Liver (tissue), 9 donors: ENCODE measurements around the gene BRCA2. TPM values are rescaled to one million over a fixed set of nuclear protein-coding genes. Genes with fewer than 3 reads are reported as not detected.
A peak's percentile ranks its signal among the peaks of the same experiment; 100 is the strongest.

Experiments
- DNase-seq: peaks from one replicate; pipeline ENCODE4 v3.0.0-alpha.2; 2017; ENCODE audit warnings: low spot score
- H3K27ac ChIP-seq, 2 donors: one replicate each; pipeline ENCODE4 v1.7.0; 2013; ENCODE audit warnings: inconsistent platforms in 2 of 2, low read length in 2 of 2, control low read depth in 1 of 2, low read depth in 1 of 2, mild to moderate bottlenecking in 1 of 2
- H3K27me3 ChIP-seq, 4 donors: one replicate each; pipeline versions ENCODE4 v1.6.1 to v1.7.0; 2013; ENCODE audit warnings: low read length in 3 of 4, inconsistent platforms in 1 of 4, mild to moderate bottlenecking in 1 of 4, moderate library complexity in 1 of 4; ENCODE audit not compliant: control insufficient read depth in 4 of 4, insufficient read depth in 4 of 4
- H3K36me3 ChIP-seq, 4 donors: one replicate each; pipeline versions ENCODE4 v1.6.1 to v1.7.0; 2013; ENCODE audit warnings: low read length in 3 of 4, mild to moderate bottlenecking in 3 of 4, low read depth in 1 of 4, moderate library complexity in 1 of 4; ENCODE audit not compliant: control insufficient read depth in 4 of 4, insufficient read depth in 3 of 4
- H3K4me1 ChIP-seq, 4 donors: one replicate each; pipeline versions ENCODE4 v1.6.1 to v1.7.0; 2013; ENCODE audit warnings: low read length in 3 of 4, mild to moderate bottlenecking in 3 of 4, moderate library complexity in 1 of 4; ENCODE audit not compliant: control insufficient read depth in 4 of 4, insufficient read depth in 4 of 4
- H3K4me3 ChIP-seq, 3 donors: one replicate each; pipeline versions ENCODE4 v1.6.1 to v1.7.0; 2013; ENCODE audit warnings: low read length in 3 of 3, control low read depth in 1 of 3, low read depth in 1 of 3, mild to moderate bottlenecking in 1 of 3
- H3K9ac ChIP-seq, 2 donors: one replicate each; pipeline ENCODE4 v1.7.0; 2013; ENCODE audit warnings: low read length in 2 of 2, mild to moderate bottlenecking in 2 of 2, moderate library complexity in 2 of 2, control low read depth in 1 of 2, low read depth in 1 of 2
- H3K9me3 ChIP-seq, 4 donors: one replicate each; pipeline versions ENCODE4 v1.6.1 to v1.7.0; 2013; ENCODE audit warnings: low read length in 3 of 4; ENCODE audit not compliant: control insufficient read depth in 4 of 4
- CTCF ChIP-seq: fragments of 150-350 bp; IDR thresholded peaks from 2 replicates; pipeline ENCODE4 v1.5.1; 2017; ENCODE audit warnings: improper control_type of control experiment, low read depth, low read length; ENCODE audit not compliant: missing input control
- EGR1 ChIP-seq, 2 donors: IDR thresholded peaks; 2 replicates each; pipeline ENCODE4 v1.6.1; 2016 to 2018; ENCODE audit warnings: antibody characterized with exemption in 2 of 2, low read depth in 2 of 2
- FOXA1 ChIP-seq: IDR thresholded peaks from 2 replicates; pipeline ENCODE4 v1.6.1; 2016; ENCODE audit warnings: antibody characterized with exemption
- FOXA2 ChIP-seq: IDR thresholded peaks from 2 replicates; pipeline ENCODE4 v1.6.1; 2016; ENCODE audit warnings: antibody characterized with exemption
- GABPA ChIP-seq, 2 donors: IDR thresholded peaks in 1 of 2; conservative IDR thresholded peaks in 1 of 2; 2 replicates each; pipeline ENCODE4 v1.6.1; 2016; ENCODE audit warnings: antibody characterized with exemption in 2 of 2, mild to moderate bottlenecking in 1 of 2, moderate library complexity in 1 of 2
- HNF4A ChIP-seq, 2 donors: conservative IDR thresholded peaks; 2 replicates each; pipeline ENCODE4 v1.6.1; 2016; ENCODE audit warnings: antibody characterized with exemption in 2 of 2, mild to moderate bottlenecking in 2 of 2
- HNF4G ChIP-seq: IDR thresholded peaks from 2 replicates; pipeline ENCODE4 v1.6.1; 2016; ENCODE audit warnings: antibody characterized with exemption
- JUND ChIP-seq, 2 donors: IDR thresholded peaks; 2 replicates each; pipeline ENCODE4 v1.6.1; 2016; ENCODE audit warnings: antibody characterized with exemption in 2 of 2
- MAX ChIP-seq: IDR thresholded peaks from 2 replicates; pipeline ENCODE4 v1.6.1; 2016; ENCODE audit warnings: antibody characterized with exemption
- NR2F2 ChIP-seq: IDR thresholded peaks from 2 replicates; pipeline ENCODE4 v1.6.1; 2016; ENCODE audit warnings: antibody characterized with exemption
- RXRA ChIP-seq, 2 donors: IDR thresholded peaks; 2 replicates each; pipeline ENCODE4 v1.6.1; 2017 to 2018; ENCODE audit warnings: antibody characterized with exemption in 2 of 2, mild to moderate bottlenecking in 1 of 2
- SP1 ChIP-seq: IDR thresholded peaks from 2 replicates; pipeline ENCODE4 v1.6.1; 2018; ENCODE audit warnings: antibody characterized with exemption, mild to moderate bottlenecking
- TAF1 ChIP-seq: conservative IDR thresholded peaks from 2 replicates; pipeline ENCODE4 v1.6.1; 2016; ENCODE audit warnings: antibody characterized with exemption, mild to moderate bottlenecking
- YY1 ChIP-seq: IDR thresholded peaks from 2 replicates; pipeline ENCODE4 v1.6.1; 2016; ENCODE audit warnings: antibody characterized with exemption, mild to moderate bottlenecking
- WGBS: extraction: QIAGEN DNeasy Blood & Tissue Kit; methylation state at CpG from one replicate; pipeline ENCODE4 v1.1.7; 2013; 5-methylcytosine and 5-hydroxymethylcytosine counted together
- polyA plus RNA-seq, 2 donors: library from polyadenylated mRNA; stranded (reverse) in 1 of 2; unstranded in 1 of 2; fragments of 200-250 nt in 1 of 2; fragments of >200 nt in 1 of 2; fragmentation: Nextera tagmentation in 1 of 2; extraction: Ambion mirVana in 1 of 2; gene quantifications; one replicate each; pipeline versions ENCODE4 v1.2.1 to v1.2.3, GENCODE V29; 2013 to 2015
- total RNA-seq, 2 donors: library from RNA; depleted of rRNA; stranded (reverse); fragments of >200 nt; gene quantifications; one replicate each; pipeline ENCODE4 v1.2.3, GENCODE V29; 2014
- TF ChIP-seq, protein P1 (sequence below): IDR thresholded peaks from 2 replicates; pipeline ENCODE4 v1.6.1; 2016; ENCODE audit warnings: antibody characterized with exemption, mild to moderate bottlenecking
- TF ChIP-seq, protein P2 (sequence below): IDR thresholded peaks from 2 replicates; pipeline ENCODE4 v1.6.1; 2016; ENCODE audit warnings: antibody characterized with exemption
- donor health status: healthy.
- donor health status: healthy.
- donor health status: healthy.
- donor health status: healthy.
- donor health status: healthy.

BRCA2 gene
- total and polyA plus RNA-seq, 4 donors = 0.39 to 10.8 (median 0.86) TPM

DNA sequence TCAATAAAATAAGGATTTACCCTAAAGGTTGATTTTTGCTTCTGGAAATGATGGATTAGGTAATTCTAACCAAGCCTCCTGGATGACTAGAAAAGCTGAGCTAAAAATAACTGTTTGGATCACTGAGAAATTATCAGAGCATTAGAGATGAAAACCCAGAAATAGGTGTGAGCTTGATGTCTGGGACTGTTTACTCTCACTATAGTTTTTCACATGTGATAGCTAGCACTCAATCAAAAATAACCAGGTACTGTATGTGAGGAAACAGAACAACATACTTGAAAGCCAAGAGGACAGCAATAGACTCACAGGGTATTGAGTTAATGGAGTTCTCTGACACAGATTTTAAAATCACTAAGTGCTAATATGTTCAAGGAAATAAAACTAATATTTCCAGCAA, 9.7 kb upstream of the BRCA2 start:
- Histone ChIP-seq H3K4me1 (peaks cover 0 to 3% (median 0%) of the 10 kb centered on the region in 4 donors), H3K27ac (no peak overlapping the region), H3K9ac (no peak overlapping the region), H3K36me3 (no peaks in the 10 kb centered on the region), H3K4me3 (no peak overlapping the region), H3K27me3 (no peaks in the 10 kb centered on the region), H3K9me3 (no peaks in the 10 kb centered on the region)
- TF ChIP-seq, protein P1, sequence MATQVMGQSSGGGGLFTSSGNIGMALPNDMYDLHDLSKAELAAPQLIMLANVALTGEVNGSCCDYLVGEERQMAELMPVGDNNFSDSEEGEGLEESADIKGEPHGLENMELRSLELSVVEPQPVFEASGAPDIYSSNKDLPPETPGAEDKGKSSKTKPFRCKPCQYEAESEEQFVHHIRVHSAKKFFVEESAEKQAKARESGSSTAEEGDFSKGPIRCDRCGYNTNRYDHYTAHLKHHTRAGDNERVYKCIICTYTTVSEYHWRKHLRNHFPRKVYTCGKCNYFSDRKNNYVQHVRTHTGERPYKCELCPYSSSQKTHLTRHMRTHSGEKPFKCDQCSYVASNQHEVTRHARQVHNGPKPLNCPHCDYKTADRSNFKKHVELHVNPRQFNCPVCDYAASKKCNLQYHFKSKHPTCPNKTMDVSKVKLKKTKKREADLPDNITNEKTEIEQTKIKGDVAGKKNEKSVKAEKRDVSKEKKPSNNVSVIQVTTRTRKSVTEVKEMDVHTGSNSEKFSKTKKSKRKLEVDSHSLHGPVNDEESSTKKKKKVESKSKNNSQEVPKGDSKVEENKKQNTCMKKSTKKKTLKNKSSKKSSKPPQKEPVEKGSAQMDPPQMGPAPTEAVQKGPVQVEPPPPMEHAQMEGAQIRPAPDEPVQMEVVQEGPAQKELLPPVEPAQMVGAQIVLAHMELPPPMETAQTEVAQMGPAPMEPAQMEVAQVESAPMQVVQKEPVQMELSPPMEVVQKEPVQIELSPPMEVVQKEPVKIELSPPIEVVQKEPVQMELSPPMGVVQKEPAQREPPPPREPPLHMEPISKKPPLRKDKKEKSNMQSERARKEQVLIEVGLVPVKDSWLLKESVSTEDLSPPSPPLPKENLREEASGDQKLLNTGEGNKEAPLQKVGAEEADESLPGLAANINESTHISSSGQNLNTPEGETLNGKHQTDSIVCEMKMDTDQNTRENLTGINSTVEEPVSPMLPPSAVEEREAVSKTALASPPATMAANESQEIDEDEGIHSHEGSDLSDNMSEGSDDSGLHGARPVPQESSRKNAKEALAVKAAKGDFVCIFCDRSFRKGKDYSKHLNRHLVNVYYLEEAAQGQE = no peak
- TF ChIP-seq HNF4G = no peak
- no peak for TF ChIP-seq EGR1 (IDR thresholded peaks at IDR 0.05; ENCODE audit: low read depth in 2 of 2)
- TF ChIP-seq NR2F2 = no peak
- TF ChIP-seq FOXA1 = no peak
- TF ChIP-seq TAF1 = no peak
- TF ChIP-seq HNF4A (conservative IDR thresholded peaks at IDR 0.05) = no peak
- TF ChIP-seq GABPA (IDR thresholded peaks at IDR 0.05 in 1 of 2, conservative IDR thresholded peaks at IDR 0.05 in 1 of 2) = no peak
- TF ChIP-seq FOXA2 = no peak
- TF ChIP-seq, protein P2, sequence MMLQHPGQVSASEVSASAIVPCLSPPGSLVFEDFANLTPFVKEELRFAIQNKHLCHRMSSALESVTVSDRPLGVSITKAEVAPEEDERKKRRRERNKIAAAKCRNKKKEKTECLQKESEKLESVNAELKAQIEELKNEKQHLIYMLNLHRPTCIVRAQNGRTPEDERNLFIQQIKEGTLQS = no peak
- no peak for TF ChIP-seq CTCF
- TF ChIP-seq RXRA (IDR thresholded peaks at IDR 0.05) = no peak
- no peak for TF ChIP-seq JUND (IDR thresholded peaks at IDR 0.05)
- DNase-seq = no peak

GRCh38 chr13:32309312-32310133, 5.8 kb upstream of the BRCA2 start:
- no peak for DNase-seq
- Histone ChIP-seq H3K27me3 (no peaks in the 10 kb centered on the region), H3K9ac (peak overlapping the region in 1 of 2 donors; percentile 50), H3K4me3 (peak overlapping the region in 2 of 3 donors; percentile 20 to 25), H3K27ac (no peak overlapping the region), H3K9me3 (no peaks in the 10 kb centered on the region), H3K36me3 (no peaks in the 10 kb centered on the region), H3K4me1 (peaks cover 0 to 3% (median 0%) of the 10 kb centered on the region in 4 donors)
- peak; percentile 36 for TF ChIP-seq MAX
- TF ChIP-seq FOXA2 = no peak
- no peak for TF ChIP-seq TAF1
- TF ChIP-seq CTCF = no peak
- no peak for TF ChIP-seq HNF4G
- peak; percentile 49 for TF ChIP-seq SP1
- no peak for TF ChIP-seq GABPA (IDR thresholded peaks at IDR 0.05 in 1 of 2, conservative IDR thresholded peaks at IDR 0.05 in 1 of 2)
- TF ChIP-seq RXRA (IDR thresholded peaks at IDR 0.05) = peak; percentile 50 to 76
- peak; percentile 47 for TF ChIP-seq YY1
- peak; percentile 49 to 71 for TF ChIP-seq HNF4A (conservative IDR thresholded peaks at IDR 0.05)
- 28% methylated on average over 10 of the region's 10 CpGs for WGBS
